WTC11 (cell line): ENCODE measurements around the gene NINL.

Source experiments
- ETV6 ChIP-seq: sonication (generic); formaldehyde crosslinking; IDR thresholded peaks from 2 replicates; pipeline ENCODE4 v1.8.1; 2022; ENCODE audit warnings: mild to moderate bottlenecking, missing genetic modification reagents
- NFATC4 ChIP-seq: fragments of 250-450 bp; sonication (Bioruptor Pico); IDR thresholded peaks from 2 replicates; pipeline ENCODE4 v1.9.0; 2021; ENCODE audit warnings: mild to moderate bottlenecking
- NFYB ChIP-seq: sonication (generic); formaldehyde crosslinking; conservative IDR thresholded peaks from 2 replicates; pipeline ENCODE4 v1.8.0; 2022; ENCODE audit warnings: low read depth, missing genetic modification reagents
- RELA ChIP-seq: sonication (generic); formaldehyde crosslinking; IDR thresholded peaks from 2 replicates; pipeline ENCODE4 v1.8.1; 2022; ENCODE audit warnings: missing genetic modification reagents, mild to moderate bottlenecking, borderline replicate concordance
- ZNF121 ChIP-seq: sonication (generic); formaldehyde crosslinking; IDR thresholded peaks from 2 replicates; pipeline ENCODE4 v1.8.0; 2023; ENCODE audit warnings: missing genetic modification reagents
- ZNF232 ChIP-seq: sonication (generic); formaldehyde crosslinking; IDR thresholded peaks from 2 replicates; pipeline ENCODE4 v1.8.0; 2022; ENCODE audit warnings: mild to moderate bottlenecking, missing genetic modification reagents
- ZNF396 ChIP-seq: fragments of 250-450 bp; sonication (Bioruptor Pico); IDR thresholded peaks from 2 replicates; pipeline ENCODE4 v1.8.0; 2021; ENCODE audit warnings: mild to moderate bottlenecking, moderate library complexity, borderline replicate concordance
- TF ChIP-seq, protein P1 (sequence below): fragments of 200-600 bp; IDR thresholded peaks from 2 replicates; pipeline ENCODE4 v1.8.0; 2022; ENCODE audit warnings: antibody characterized with exemption
- TF ChIP-seq, protein P2 (sequence below): fragments of 250-450 bp; sonication (Bioruptor Pico); conservative IDR thresholded peaks from 2 replicates; pipeline ENCODE4 v1.9.0; 2021; ENCODE audit warnings: mild to moderate bottlenecking
- TF ChIP-seq, protein P3 (sequence below): sonication (generic); formaldehyde crosslinking; conservative IDR thresholded peaks from 2 replicates; pipeline ENCODE4 v1.8.1; 2022; ENCODE audit warnings: mild to moderate bottlenecking, missing genetic modification reagents
- TF ChIP-seq, protein P4 (sequence below): sonication (generic); formaldehyde crosslinking; IDR thresholded peaks from 2 replicates; pipeline ENCODE4 v1.8.1; 2023; ENCODE audit warnings: mild to moderate bottlenecking, missing genetic modification reagents

DNA sequence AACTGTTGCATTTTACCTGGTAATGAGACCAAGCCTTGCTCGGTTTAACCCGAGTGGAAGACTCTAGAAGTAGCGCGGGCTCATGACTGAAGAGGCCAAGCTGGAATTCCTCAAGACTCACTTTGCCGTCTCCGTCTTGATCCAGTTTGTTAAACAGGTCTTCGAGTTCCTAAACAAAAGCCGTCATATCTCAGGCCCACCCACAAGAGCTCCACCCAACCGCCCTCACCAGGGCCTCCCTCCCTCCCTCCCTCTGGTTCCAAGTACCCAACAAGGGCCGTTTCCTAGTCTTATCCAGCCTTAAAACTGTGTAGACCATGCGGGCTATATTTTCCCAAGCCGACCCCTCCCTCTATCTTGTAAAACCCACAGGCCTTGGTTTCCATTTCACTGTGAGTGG lies 81.4 kb downstream of the NINL start:
- TF ChIP-seq, protein P1, sequence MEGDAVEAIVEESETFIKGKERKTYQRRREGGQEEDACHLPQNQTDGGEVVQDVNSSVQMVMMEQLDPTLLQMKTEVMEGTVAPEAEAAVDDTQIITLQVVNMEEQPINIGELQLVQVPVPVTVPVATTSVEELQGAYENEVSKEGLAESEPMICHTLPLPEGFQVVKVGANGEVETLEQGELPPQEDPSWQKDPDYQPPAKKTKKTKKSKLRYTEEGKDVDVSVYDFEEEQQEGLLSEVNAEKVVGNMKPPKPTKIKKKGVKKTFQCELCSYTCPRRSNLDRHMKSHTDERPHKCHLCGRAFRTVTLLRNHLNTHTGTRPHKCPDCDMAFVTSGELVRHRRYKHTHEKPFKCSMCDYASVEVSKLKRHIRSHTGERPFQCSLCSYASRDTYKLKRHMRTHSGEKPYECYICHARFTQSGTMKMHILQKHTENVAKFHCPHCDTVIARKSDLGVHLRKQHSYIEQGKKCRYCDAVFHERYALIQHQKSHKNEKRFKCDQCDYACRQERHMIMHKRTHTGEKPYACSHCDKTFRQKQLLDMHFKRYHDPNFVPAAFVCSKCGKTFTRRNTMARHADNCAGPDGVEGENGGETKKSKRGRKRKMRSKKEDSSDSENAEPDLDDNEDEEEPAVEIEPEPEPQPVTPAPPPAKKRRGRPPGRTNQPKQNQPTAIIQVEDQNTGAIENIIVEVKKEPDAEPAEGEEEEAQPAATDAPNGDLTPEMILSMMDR, result no peak
- TF ChIP-seq RELA (no peak), ETV6 (CRISPR knock-in tag) (no peak), NFYB (CRISPR knock-in tag) (no peak), ZNF232 (no peak), NFATC4 (CRISPR knock-in tag) (no peak), ZNF396 (CRISPR knock-in tag) (no peak), ZNF121 (CRISPR knock-in tag) (no peak)
- TF ChIP-seq, protein P2, sequence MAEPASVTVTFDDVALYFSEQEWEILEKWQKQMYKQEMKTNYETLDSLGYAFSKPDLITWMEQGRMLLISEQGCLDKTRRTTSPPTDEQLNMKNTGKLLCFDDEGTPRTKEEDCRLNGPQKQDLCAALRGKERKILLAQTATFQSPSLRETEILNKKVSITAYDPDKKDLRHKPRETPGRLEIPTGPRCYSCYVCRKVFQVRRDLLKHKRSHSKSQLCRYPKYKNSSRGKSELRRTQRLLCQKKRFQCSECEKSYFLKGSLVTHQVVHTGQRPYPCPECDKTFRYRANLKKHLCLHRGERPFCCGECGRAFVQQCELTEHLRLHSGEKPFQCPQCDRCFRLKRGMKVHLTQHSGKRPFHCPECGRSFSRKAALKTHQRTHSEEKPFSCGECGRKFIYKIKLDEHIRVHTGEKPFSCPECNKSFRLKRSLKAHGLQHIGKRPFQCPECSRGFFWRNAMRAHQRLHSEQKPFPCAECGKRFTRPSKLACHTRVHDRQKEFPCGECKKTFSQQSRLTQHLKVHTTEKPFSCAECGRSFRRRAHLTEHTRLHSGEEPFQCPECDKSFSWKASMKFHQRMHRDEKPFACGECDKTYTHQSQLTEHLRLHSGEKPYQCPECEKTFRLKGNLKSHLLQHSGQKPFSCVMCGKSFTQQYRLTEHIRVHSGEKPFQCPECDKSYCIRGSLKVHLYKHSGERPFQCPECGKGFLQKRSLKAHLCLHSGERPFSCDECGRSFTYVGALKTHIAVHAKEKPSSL, result no peak
- TF ChIP-seq, protein P3, sequence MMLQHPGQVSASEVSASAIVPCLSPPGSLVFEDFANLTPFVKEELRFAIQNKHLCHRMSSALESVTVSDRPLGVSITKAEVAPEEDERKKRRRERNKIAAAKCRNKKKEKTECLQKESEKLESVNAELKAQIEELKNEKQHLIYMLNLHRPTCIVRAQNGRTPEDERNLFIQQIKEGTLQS (CRISPR knock-in tag), result no peak
- TF ChIP-seq, protein P4, sequence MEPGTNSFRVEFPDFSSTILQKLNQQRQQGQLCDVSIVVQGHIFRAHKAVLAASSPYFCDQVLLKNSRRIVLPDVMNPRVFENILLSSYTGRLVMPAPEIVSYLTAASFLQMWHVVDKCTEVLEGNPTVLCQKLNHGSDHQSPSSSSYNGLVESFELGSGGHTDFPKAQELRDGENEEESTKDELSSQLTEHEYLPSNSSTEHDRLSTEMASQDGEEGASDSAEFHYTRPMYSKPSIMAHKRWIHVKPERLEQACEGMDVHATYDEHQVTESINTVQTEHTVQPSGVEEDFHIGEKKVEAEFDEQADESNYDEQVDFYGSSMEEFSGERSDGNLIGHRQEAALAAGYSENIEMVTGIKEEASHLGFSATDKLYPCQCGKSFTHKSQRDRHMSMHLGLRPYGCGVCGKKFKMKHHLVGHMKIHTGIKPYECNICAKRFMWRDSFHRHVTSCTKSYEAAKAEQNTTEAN (CRISPR knock-in tag), result no peak
